Measurements from ENCODE around the gene LIPC.

LIPC gene

DNA sequence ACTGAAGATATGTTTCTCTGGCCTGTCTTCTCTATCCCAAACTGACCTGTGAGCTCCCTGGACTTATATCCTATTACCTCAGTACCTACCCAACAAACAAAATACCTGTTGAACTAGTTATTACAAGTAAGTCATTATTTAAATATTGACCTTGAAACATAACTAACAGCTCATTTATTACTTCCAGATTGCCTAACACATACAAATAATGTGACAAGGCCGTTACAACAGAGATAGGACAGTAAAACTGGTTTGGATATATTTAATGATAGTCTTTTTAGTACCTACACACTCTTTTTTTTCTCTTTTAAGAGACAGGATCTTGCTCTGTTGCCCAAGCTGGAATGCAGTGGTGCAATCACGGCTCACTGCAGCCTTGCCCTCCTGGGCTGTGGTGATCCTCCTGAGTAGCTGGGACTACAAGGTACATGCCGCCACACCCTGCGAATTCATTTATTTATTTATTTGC, 172.7 kb downstream of the LIPC start:
- Histone ChIP-seq H2BK15ac (ENCODE audit: low read length) (no peak overlapping the region), H3K4me1 (ENCODE audit: control insufficient read depth in 2 of 2, insufficient read depth in 1 of 2, low read depth in 1 of 2, low read length in 2 of 2) (peaks cover 0 to 1% of the 10 kb centered on the region in 2 donors), H2BK5ac (ENCODE audit: low read length) (no peak overlapping the region), H4K8ac (ENCODE audit: low read depth, low read length) (no peak overlapping the region), H3K9me3 (replicated peaks in 1 of 2; ENCODE audit: control insufficient read depth in 2 of 2, insufficient read depth in 1 of 2, low read depth in 1 of 2, low read length in 2 of 2) (no peaks in the 10 kb centered on the region), H3K14ac (ENCODE audit: low read length) (no peak overlapping the region), H2BK120ac (ENCODE audit: low read depth, low read length) (no peak overlapping the region), H2AFZ (ENCODE audit: low read length) (no peak overlapping the region), H3K79me1 (ENCODE audit: low read depth, low read length) (no peaks in the 10 kb centered on the region), H2AK5ac (ENCODE audit: low read depth, low read length) (no peak overlapping the region), H4K91ac (ENCODE audit: low read depth, low read length, poor library complexity) (no peak overlapping the region), H3K9ac (ENCODE audit: low read depth, low read length, poor library complexity) (no peak overlapping the region), H3K4me2 (ENCODE audit: insufficient read depth, low read length, poor library complexity, severe bottlenecking) (no peak overlapping the region), H3K36me3 (replicated peaks in 1 of 2; ENCODE audit: control insufficient read depth in 2 of 2, insufficient read depth in 2 of 2, low read length in 2 of 2) (peaks cover 8 to 72% of the 10 kb centered on the region in 2 donors), H3K18ac (ENCODE audit: low read length) (no peak overlapping the region), H2BK12ac (ENCODE audit: low read length) (no peak overlapping the region), H3K4ac (ENCODE audit: low read length) (no peak overlapping the region), H3K27ac (replicated peaks; ENCODE audit: low read length) (no peak overlapping the region), H3K4me3 (ENCODE audit: low read length in 2 of 2) (no peak overlapping the region), H3K23ac (ENCODE audit: low read depth, low read length, poor library complexity) (no peak overlapping the region), H3K27me3 (ENCODE audit: control insufficient read depth in 3 of 3, insufficient read depth in 3 of 3, low read depth in 1 of 3, low read length in 3 of 3) (no peaks in the 10 kb centered on the region)
- no peak for DNase-seq (ENCODE audit: low spot score)
- WGBS, 2 donors (ENCODE audit: extremely low coverage in 2 of 2, insufficient read length in 2 of 2, insufficient replicate concordance in 1 of 2): no CpG with 5 or more reads among the region's 4 CpGs

DNA sequence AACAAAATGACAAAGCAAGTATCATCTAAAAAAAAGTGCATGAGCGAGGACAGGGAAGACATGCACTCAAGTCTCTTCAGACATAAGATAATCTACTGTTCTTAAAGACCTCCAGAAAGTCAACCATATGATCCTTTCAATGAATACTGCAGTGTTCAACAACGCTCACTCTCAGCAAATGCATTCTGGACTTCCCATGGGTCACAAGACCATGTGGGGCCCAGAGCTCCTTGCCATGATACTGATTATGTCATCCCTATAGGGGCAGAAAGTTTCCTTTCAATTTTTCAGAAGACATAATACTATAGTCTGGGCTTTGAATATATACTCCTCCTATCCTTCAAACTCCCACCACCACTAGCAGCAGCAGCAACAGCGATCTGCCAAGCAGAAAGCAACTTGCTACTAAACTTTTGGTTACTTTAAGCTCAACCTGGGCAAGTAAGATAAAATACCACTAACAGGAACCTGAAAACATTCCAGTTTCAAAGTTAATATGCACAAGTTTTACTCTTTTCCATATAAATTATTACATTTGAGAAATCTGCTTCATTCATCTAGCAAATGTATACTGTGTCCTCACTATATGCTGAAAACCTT, 174.2 kb downstream of the LIPC start:
- no peak overlapping the region for H3K4me2 ChIP-seq (ENCODE audit: insufficient read depth, low read length, poor library complexity, severe bottlenecking)
- no peak overlapping the region for H3K27ac ChIP-seq (replicated peaks; ENCODE audit: low read length)
- H3K4me3 ChIP-seq (ENCODE audit: low read length in 2 of 2): no peak overlapping the region
- H4K91ac ChIP-seq (ENCODE audit: low read depth, low read length, poor library complexity): no peak overlapping the region
- no peaks in the 10 kb centered on the region for H3K27me3 ChIP-seq (ENCODE audit: control insufficient read depth in 3 of 3, insufficient read depth in 3 of 3, low read depth in 1 of 3, low read length in 3 of 3)
- no CpG with 5 or more reads among the region's 3 CpGs for WGBS, 2 donors (ENCODE audit: extremely low coverage in 2 of 2, insufficient read length in 2 of 2, insufficient replicate concordance in 1 of 2)
- no peak overlapping the region for H2AK5ac ChIP-seq (ENCODE audit: low read depth, low read length)
- no peak overlapping the region for H3K23ac ChIP-seq (ENCODE audit: low read depth, low read length, poor library complexity)
- H3K9ac ChIP-seq (ENCODE audit: low read depth, low read length, poor library complexity): no peak overlapping the region
- no peak overlapping the region for H2BK12ac ChIP-seq (ENCODE audit: low read length)
- H2BK120ac ChIP-seq (ENCODE audit: low read depth, low read length): no peak overlapping the region
- no peak overlapping the region for H3K14ac ChIP-seq (ENCODE audit: low read length)
- H4K8ac ChIP-seq (ENCODE audit: low read depth, low read length): no peak overlapping the region
- H3K79me1 ChIP-seq (ENCODE audit: low read depth, low read length): no peaks in the 10 kb centered on the region
- no peak overlapping the region for H2BK15ac ChIP-seq (ENCODE audit: low read length)
- H2AFZ ChIP-seq (ENCODE audit: low read length): no peak overlapping the region
- DNase-seq (ENCODE audit: low spot score): no peak
- no peaks in the 10 kb centered on the region for H3K9me3 ChIP-seq (replicated peaks in 1 of 2; ENCODE audit: control insufficient read depth in 2 of 2, insufficient read depth in 1 of 2, low read depth in 1 of 2, low read length in 2 of 2)
- H3K36me3 ChIP-seq (replicated peaks in 1 of 2; ENCODE audit: control insufficient read depth in 2 of 2, insufficient read depth in 2 of 2, low read length in 2 of 2): peaks cover 8 to 75% of the 10 kb centered on the region in 2 donors
- no peak overlapping the region for H2BK5ac ChIP-seq (ENCODE audit: low read length)
- H3K18ac ChIP-seq (ENCODE audit: low read length): no peak overlapping the region
- peaks cover 0 to 1% of the 10 kb centered on the region in 2 donors for H3K4me1 ChIP-seq (ENCODE audit: control insufficient read depth in 2 of 2, insufficient read depth in 1 of 2, low read depth in 1 of 2, low read length in 2 of 2)
- H3K4ac ChIP-seq (ENCODE audit: low read length): no peak overlapping the region

DNA sequence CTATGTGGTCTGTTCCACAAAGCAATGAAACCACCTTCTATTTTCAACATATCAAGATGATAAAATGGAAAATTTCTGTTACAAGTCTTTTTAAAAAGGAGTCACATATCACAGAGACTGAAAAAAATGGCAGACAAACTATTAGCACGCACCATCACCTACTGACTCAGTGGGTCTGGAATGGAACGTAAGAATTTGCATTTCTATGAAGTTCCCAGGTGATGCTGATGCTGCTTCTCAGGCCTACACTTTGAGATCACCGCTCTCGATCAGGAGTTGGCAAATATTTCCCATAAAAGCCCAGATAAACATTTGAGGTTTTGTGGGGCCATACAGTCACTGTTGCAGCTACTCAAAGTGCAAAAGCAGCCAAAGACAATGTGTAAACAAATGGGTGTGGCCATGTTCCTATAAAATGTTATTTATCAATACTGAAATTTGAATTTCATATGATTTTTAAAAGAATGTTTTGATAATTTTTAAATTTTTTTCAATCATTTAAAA, 174.8 kb downstream of the LIPC start:
- no peak overlapping the region for H2BK120ac ChIP-seq (ENCODE audit: low read depth, low read length)
- no peak overlapping the region for H3K27ac ChIP-seq (replicated peaks; ENCODE audit: low read length)
- H3K36me3 ChIP-seq (replicated peaks in 1 of 2; ENCODE audit: control insufficient read depth in 2 of 2, insufficient read depth in 2 of 2, low read length in 2 of 2): peaks cover 8 to 78% of the 10 kb centered on the region in 2 donors
- H3K23ac ChIP-seq (ENCODE audit: low read depth, low read length, poor library complexity): no peak overlapping the region
- no peak overlapping the region for H2AFZ ChIP-seq (ENCODE audit: low read length)
- no peak overlapping the region for H3K4me3 ChIP-seq (ENCODE audit: low read length in 2 of 2)
- H3K79me1 ChIP-seq (ENCODE audit: low read depth, low read length): no peaks in the 10 kb centered on the region
- no peak for DNase-seq (ENCODE audit: low spot score)
- H2AK5ac ChIP-seq (ENCODE audit: low read depth, low read length): no peak overlapping the region
- H3K9me3 ChIP-seq (replicated peaks in 1 of 2; ENCODE audit: control insufficient read depth in 2 of 2, insufficient read depth in 1 of 2, low read depth in 1 of 2, low read length in 2 of 2): no peaks in the 10 kb centered on the region
- no peak overlapping the region for H3K4me2 ChIP-seq (ENCODE audit: insufficient read depth, low read length, poor library complexity, severe bottlenecking)
- H2BK5ac ChIP-seq (ENCODE audit: low read length): no peak overlapping the region
- H2BK15ac ChIP-seq (ENCODE audit: low read length): no peak overlapping the region
- no peak overlapping the region for H4K91ac ChIP-seq (ENCODE audit: low read depth, low read length, poor library complexity)
- no peak overlapping the region for H3K9ac ChIP-seq (ENCODE audit: low read depth, low read length, poor library complexity)
- H3K27me3 ChIP-seq (ENCODE audit: control insufficient read depth in 3 of 3, insufficient read depth in 3 of 3, low read depth in 1 of 3, low read length in 3 of 3): no peaks in the 10 kb centered on the region
- no peak overlapping the region for H3K4ac ChIP-seq (ENCODE audit: low read length)
- H2BK12ac ChIP-seq (ENCODE audit: low read length): no peak overlapping the region
- H3K14ac ChIP-seq (ENCODE audit: low read length): no peak overlapping the region
- peaks cover 0 to 1% of the 10 kb centered on the region in 2 donors for H3K4me1 ChIP-seq (ENCODE audit: control insufficient read depth in 2 of 2, insufficient read depth in 1 of 2, low read depth in 1 of 2, low read length in 2 of 2)
- WGBS, 2 donors (ENCODE audit: extremely low coverage in 2 of 2, insufficient read length in 2 of 2, insufficient replicate concordance in 1 of 2): no CpG with 5 or more reads among the region's 4 CpGs
- no peak overlapping the region for H3K18ac ChIP-seq (ENCODE audit: low read length)
- H4K8ac ChIP-seq (ENCODE audit: low read depth, low read length): no peak overlapping the region

DNA sequence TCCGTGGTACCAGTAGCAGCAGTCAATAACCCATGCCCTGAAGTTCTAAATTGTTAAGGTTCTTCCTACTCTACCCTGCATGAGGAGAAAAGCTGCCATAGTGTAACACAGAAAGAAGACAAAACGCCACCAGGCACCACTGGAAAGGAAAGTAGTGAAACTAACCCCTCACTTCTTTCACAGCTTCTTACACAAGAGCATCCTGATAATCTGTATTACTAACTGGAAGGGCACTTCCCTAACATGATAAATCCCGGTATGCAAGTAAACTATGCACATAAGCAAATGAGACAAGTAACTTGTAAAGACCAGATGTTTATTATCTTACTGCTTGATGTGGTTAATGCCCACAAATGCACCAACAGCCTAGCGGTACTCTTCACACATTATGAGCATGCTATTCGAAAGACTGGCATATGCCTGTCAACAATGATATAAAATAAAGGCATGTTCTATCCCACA, 176.4 kb downstream of the LIPC start:
- Histone ChIP-seq H3K4me2 (ENCODE audit: insufficient read depth, low read length, poor library complexity, severe bottlenecking) (no peak overlapping the region), H3K18ac (ENCODE audit: low read length) (no peak overlapping the region), H3K79me1 (ENCODE audit: low read depth, low read length) (no peaks in the 10 kb centered on the region), H3K23ac (ENCODE audit: low read depth, low read length, poor library complexity) (no peak overlapping the region), H2BK120ac (ENCODE audit: low read depth, low read length) (no peak overlapping the region), H3K14ac (ENCODE audit: low read length) (no peak overlapping the region), H3K4ac (ENCODE audit: low read length) (no peak overlapping the region), H2AK5ac (ENCODE audit: low read depth, low read length) (no peak overlapping the region), H4K8ac (ENCODE audit: low read depth, low read length) (no peak overlapping the region), H3K4me1 (ENCODE audit: control insufficient read depth in 2 of 2, insufficient read depth in 1 of 2, low read depth in 1 of 2, low read length in 2 of 2) (peaks cover 0 to 1% of the 10 kb centered on the region in 2 donors), H3K36me3 (replicated peaks in 1 of 2; ENCODE audit: control insufficient read depth in 2 of 2, insufficient read depth in 2 of 2, low read length in 2 of 2) (peaks cover 5 to 70% of the 10 kb centered on the region in 2 donors), H2BK5ac (ENCODE audit: low read length) (no peak overlapping the region), H3K27me3 (ENCODE audit: control insufficient read depth in 3 of 3, insufficient read depth in 3 of 3, low read depth in 1 of 3, low read length in 3 of 3) (no peaks in the 10 kb centered on the region), H2BK12ac (ENCODE audit: low read length) (no peak overlapping the region), H3K27ac (replicated peaks; ENCODE audit: low read length) (no peak overlapping the region), H3K9me3 (replicated peaks in 1 of 2; ENCODE audit: control insufficient read depth in 2 of 2, insufficient read depth in 1 of 2, low read depth in 1 of 2, low read length in 2 of 2) (no peaks in the 10 kb centered on the region), H2AFZ (ENCODE audit: low read length) (no peak overlapping the region), H4K91ac (ENCODE audit: low read depth, low read length, poor library complexity) (no peak overlapping the region), H2BK15ac (ENCODE audit: low read length) (no peak overlapping the region), H3K9ac (ENCODE audit: low read depth, low read length, poor library complexity) (no peak overlapping the region), H3K4me3 (ENCODE audit: low read length in 2 of 2) (no peak overlapping the region)
- WGBS, 2 donors (ENCODE audit: extremely low coverage in 2 of 2, insufficient read length in 2 of 2, insufficient replicate concordance in 1 of 2): no CpG with 5 or more reads among the region's 5 CpGs
- no peak for DNase-seq (ENCODE audit: low spot score)

Data from neuronal stem cell (in vitro differentiated cells).